Thyroid gland (tissue), 4 donors: Measurements from ENCODE around the gene WNT2.

Source experiments
- POLR2A ChIP-seq, 2 donors: fragments of 450-650 bp; IDR thresholded peaks; one replicate each; pipeline ENCODE4 v1.6.1; 2017; ENCODE audit warnings: antibody characterized with exemption in 2 of 2, mild to moderate bottlenecking in 2 of 2, moderate library complexity in 1 of 2
- TF ChIP-seq, protein P1 (sequence below), 6 experiments: fragments of 200-600 bp in 3 of 6; fragments of 450-650 bp in 3 of 6; sonication (generic) in 3 of 6; IDR thresholded peaks; one replicate each; pipeline ENCODE4 v1.5.1; 2016 to 2019; ENCODE audit warnings: antibody characterized with exemption in 6 of 6, mild to moderate bottlenecking in 2 of 6, inconsistent platforms in 1 of 6, moderate library complexity in 1 of 6

DNA sequence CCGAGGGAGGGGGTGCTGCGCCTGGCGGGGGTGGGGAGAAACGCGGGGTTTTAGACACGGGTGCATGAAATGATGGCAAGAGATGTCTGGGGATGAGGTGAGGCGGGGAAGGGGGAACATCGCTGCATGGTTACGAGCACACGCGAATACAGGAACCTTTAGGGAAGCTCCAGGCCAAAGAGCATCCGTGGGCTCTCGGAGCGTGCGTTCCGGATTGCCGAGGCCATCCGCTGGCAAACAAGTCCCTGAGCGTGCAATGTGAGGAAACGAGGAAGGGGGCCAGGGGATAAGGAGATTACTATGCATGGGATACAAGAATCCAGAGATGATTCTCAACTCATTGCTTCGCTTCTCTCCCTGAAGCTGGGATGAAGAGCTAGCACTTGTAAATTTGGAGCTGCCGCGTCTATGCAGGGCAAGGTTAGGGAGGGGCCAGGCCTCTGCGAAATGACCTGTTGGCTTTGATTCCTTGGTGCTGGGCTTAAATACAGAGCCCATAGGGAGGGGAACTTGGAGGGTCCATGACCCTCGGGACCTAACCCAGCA lies 520 bp upstream of the WNT2 start:
- TF ChIP-seq, protein P1, sequence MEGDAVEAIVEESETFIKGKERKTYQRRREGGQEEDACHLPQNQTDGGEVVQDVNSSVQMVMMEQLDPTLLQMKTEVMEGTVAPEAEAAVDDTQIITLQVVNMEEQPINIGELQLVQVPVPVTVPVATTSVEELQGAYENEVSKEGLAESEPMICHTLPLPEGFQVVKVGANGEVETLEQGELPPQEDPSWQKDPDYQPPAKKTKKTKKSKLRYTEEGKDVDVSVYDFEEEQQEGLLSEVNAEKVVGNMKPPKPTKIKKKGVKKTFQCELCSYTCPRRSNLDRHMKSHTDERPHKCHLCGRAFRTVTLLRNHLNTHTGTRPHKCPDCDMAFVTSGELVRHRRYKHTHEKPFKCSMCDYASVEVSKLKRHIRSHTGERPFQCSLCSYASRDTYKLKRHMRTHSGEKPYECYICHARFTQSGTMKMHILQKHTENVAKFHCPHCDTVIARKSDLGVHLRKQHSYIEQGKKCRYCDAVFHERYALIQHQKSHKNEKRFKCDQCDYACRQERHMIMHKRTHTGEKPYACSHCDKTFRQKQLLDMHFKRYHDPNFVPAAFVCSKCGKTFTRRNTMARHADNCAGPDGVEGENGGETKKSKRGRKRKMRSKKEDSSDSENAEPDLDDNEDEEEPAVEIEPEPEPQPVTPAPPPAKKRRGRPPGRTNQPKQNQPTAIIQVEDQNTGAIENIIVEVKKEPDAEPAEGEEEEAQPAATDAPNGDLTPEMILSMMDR (IDR thresholded peaks at IDR 0.05), result no peak
- TF ChIP-seq POLR2A (IDR thresholded peaks at IDR 0.05), result no peak
